HPDE6-E6E7 (cell line): Measurements from ENCODE around the gene GMPPA.

Source experiments
- DNase-seq: peaks from one replicate; pipeline ENCODE4 v3.0.0; 2011; ENCODE audit warnings: missing footprints; ENCODE audit errors: extremely low spot score

Gene GMPPA

GRCh38 chr2:219522111-219523030 is 23.7 kb downstream of the GMPPA start:
- DNase-seq, result peak; percentile 49

GRCh38 chr2:219523031-219523671 is 24.5 kb downstream of the GMPPA start:
- no peak for DNase-seq

- DNase-seq, result no peak
These were observed 26.1 kb downstream of the GMPPA start for GRCh38 chr2:219524817-219525216.

GRCh38 chr2:219525533-219526232 is 27.0 kb downstream of the GMPPA start:
- DNase-seq, result no peak

- no peak for DNase-seq
These were observed 27.8 kb downstream of the GMPPA start for GRCh38 chr2:219526320-219527075.

- no peak for DNase-seq
These were observed 28.3 kb downstream of the GMPPA start for GRCh38 chr2:219527076-219527394.

- DNase-seq, result no peak
These were observed 28.8 kb downstream of the GMPPA start for GRCh38 chr2:219527472-219527871.

- peak; percentile 93 for DNase-seq
These were observed 31.6 kb downstream of the GMPPA start for GRCh38 chr2:219530048-219530963.

- DNase-seq, result no peak
These were observed 33.1 kb downstream of the GMPPA start for GRCh38 chr2:219531639-219532377.

GRCh38 chr2:219532378-219532649 is 33.6 kb downstream of the GMPPA start:
- no peak for DNase-seq

- DNase-seq, result no peak
These were observed 35.4 kb downstream of the GMPPA start for GRCh38 chr2:219533930-219534661.

- no peak for DNase-seq
These were observed 37.7 kb downstream of the GMPPA start for GRCh38 chr2:219536425-219536824.

- no peak for DNase-seq
These were observed 38.3 kb downstream of the GMPPA start for GRCh38 chr2:219536967-219537366.

- DNase-seq, result no peak
These were observed 39.2 kb downstream of the GMPPA start for GRCh38 chr2:219537657-219538488.

GRCh38 chr2:219538504-219538951 is 39.8 kb downstream of the GMPPA start:
- no peak for DNase-seq

- DNase-seq, result no peak
These were observed 40.5 kb downstream of the GMPPA start for GRCh38 chr2:219538956-219539788.

- DNase-seq, result no peak
These were observed 41.4 kb downstream of the GMPPA start for GRCh38 chr2:219539926-219540678.
